Activated T-cell treated with anti-CD3 and anti-CD28 coated beads for 1 hour (primary cell): Measurements from ENCODE around the gene RGL3.
"Not testable (repeated sequence)": the region's sequence is repeated elsewhere in the genome, so short reads cannot be mapped to it uniquely, and the experiment has no call there.

ENCODE experiments used
- DNase-seq: peaks from one replicate; pipeline ENCODE4 v3.0.0-alpha.2; 2020; ENCODE audit warnings: low read depth

The RGL3 gene

DNA sequence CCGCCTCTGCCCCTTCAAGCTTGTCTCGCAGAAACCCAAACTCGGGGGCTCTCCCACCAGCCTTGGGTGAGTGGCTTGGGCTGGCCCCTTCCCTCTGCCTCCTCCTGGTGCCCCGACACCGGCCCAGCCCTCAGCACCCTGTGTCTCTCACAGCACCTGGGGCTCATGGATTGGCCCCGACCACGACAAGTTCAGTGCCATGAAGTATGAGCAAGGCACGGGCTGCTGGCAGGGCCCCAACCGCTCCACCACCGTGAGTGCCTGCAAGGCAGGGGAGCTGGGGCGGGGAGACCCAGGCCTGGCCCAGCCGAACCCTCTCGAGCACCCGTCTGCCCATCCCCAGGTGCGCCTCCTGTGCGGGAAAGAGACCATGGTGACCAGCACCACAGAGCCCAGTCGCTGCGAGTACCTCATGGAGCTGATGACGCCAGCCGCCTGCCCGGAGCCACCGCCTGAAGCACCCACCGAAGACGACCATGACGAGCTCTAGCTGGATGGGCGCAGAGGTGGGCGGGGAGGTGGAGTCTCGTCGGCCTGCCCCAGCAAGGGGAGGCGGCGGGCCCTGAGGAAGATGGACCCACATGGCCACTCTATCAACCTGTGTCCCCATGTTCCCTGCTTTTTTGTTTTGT is 29.9 kb upstream of the RGL3 start:
- no peak for DNase-seq

DNA sequence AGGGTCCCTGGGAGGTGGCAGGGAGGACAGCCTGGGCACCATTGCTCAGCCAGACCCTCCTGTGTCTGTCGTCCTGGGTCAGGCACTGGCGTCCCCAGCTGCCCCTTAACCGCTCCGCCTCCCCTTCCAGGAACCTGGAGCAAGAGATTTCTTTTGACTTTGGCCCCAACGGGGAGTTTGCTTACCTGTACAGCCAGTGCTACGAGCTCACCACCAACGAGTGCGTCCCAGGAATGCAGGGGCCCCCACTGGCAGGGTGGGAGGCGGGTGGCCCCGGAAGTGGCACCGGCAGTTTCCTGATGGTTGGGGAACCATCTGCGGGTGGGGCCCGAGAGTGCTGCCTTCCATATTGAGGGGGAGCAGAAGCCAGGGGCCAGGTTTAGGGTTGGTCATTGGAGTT is 29.3 kb upstream of the RGL3 start:
- DNase-seq, result no peak

DNA sequence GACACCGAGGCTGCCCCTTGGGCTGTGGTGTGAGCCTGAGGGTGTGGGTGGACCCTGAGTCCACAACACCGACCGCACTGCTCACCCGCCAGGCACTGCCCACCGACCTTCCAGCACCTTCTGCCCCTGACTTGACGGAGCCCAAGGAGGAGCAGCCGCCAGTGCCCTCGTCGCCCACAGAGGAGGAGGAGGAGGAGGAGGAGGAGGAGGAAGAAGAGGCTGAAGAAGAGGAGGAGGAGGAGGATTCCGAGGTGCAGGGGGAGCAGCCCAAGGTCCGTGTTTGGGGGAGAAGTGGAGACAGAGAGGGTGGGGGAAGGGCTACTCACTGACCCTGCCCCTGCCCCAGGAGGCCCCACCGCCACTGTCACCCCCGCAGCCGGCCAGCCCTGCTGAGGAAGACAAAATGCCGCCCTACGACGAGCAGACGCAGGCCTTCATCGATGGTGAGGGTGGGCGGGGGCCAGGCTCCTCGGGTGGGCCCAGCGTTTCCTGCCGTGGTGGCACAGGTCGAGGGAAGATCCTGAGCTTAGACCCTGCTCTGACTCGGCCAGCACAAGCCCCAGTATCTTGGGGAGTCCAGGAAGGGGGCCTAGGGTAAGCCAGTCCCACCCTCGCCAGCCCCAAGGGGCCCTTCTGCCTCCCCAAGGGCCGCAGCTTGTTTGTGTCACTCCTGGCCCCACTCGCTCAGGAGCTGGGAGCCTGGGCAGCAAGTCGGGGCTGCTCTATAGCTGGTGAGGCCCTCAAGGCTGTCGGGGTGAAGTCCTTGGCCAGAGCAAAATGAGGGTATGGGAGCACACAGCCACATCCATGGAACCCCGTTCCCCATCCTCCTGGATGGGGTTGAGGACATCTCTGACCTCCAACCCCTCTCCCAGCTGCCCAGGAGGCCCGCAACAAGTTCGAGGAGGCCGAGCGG is 28.5 kb upstream of the RGL3 start:
- no peak for DNase-seq

DNA sequence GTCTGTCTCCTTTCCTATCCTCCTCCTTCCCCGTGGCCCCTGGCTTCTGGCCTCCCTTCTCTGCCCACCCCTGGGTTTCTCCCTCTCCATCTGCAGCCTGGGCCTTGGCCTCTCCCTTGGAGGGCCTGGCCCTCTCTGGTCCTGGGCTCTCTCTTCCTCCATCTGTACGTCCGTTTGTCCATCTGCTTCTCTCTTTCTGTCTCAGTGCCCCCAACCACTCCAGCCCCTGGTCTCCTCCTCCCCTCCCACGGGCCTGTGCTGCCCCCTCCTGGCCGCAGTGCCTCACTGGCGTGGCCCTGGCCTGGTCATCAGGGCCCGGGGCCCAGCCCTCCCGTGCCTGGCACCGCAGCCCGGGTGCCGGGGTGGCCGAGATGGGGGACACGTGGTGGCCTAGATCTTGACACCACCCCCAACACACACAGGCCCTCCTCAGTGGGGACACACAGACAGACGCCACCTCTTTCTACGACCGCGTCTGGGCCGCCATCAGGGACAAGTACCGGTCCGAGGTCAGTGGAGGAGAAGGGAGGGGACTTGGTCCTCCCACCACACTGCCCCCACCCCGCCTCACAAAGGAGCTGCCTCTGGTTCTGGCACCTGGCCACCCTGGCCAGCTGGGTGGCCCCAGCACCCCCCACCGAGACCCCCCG is 27.7 kb upstream of the RGL3 start:
- DNase-seq, result peak; percentile 54

DNA sequence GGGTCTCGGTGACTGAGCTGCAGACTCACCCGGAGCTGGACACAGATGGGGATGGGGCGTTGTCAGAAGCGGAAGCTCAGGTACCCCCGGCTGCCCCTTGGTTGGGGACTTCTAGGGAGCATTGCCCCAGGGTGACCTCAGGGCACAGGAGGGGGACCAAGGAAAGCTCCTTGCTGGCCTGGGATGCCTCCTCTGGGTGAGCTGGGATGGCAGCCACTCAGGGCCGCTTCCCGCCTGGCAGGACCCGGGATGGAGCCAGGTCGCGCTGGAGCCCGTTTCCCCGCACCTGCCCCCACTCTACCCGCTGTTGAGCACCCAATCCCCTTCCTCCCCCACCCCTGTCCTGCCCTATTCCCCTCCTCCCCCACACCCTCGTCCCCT is 27.1 kb upstream of the RGL3 start:
- DNase-seq, result no peak

DNA sequence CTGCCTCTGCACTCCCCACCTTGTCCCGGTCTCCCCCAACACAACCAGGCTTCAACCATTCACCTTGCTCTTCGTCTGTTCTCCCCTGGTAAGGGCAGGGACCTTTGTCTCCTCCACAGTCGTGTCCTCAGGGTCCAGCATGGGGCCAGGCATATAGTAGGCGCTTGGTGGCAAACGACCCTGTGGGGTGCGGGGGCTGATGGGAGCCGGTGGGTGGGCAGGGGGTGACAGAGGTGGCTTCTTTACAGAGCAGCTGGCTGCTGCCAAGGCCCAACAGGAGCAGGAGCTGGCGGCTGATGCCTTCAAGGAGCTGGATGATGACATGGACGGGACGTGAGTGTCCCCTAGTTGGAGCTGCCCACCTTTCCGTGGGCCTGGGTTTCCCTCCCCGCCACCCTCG is 26.0 kb upstream of the RGL3 start:
- DNase-seq, result no peak

DNA sequence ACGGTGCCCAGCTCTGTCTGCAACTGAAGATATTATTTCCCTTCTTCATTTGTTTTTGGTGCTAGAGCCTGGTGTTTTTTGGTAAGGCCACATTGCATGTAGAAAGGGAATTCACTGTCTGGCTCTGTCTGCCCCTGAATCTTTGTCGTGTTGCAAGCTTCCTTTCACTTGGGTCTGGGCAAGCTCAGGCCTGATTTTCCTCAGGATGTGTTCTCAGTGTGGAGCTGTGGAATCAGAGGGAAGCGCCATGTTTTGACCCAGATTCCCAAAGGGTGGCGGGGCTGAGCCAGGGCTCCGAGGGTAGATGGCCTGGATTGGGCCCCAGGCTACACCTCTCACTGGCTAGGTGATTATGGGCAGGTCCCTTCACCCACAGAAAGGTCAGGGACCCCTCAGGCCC is 24.9 kb upstream of the RGL3 start:
- DNase-seq, result no peak

DNA sequence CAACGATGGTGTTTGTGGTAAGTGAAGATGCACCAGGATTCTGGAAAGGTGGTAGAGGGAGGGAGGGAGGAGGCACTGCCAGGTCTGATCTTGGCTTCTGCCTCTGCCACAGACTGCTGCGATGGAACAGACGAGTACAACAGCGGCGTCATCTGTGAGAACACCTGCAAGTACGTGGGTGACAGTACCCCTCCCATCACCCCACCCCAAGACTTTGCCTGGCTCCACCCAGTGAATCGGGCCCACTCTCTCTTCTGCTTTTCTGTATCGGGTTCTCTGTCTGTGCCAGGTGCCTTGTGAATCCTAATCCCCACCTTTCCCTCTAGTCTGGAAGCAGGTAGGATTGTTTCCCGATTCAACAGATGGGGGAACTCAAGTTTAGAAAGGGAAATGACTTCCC is 18.8 kb upstream of the RGL3 start:
- DNase-seq, result no peak

DNA sequence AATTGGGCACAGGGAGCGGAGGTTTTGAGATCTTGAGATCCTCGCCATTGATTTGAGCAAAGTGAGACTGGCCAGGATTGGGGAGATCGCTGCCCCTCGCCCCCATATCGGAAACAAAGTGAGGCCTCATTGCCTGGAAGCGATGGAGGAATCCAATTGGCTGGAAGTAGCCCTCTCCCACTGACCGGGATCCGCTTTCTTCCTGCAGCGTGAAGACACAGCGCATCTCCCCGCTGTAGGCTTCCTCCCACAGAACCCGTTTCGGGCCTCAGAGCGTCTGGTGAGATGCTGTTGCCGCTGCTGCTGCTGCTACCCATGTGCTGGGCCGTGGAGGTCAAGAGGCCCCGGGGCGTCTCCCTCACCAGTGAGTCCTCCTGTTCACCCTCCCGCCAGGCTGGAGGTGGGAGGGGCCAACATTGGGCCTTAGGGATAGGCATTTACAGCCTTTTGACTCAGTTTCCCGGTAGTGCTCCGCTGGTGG is 16.8 kb upstream of the RGL3 start:
- DNase-seq, result no peak

DNA sequence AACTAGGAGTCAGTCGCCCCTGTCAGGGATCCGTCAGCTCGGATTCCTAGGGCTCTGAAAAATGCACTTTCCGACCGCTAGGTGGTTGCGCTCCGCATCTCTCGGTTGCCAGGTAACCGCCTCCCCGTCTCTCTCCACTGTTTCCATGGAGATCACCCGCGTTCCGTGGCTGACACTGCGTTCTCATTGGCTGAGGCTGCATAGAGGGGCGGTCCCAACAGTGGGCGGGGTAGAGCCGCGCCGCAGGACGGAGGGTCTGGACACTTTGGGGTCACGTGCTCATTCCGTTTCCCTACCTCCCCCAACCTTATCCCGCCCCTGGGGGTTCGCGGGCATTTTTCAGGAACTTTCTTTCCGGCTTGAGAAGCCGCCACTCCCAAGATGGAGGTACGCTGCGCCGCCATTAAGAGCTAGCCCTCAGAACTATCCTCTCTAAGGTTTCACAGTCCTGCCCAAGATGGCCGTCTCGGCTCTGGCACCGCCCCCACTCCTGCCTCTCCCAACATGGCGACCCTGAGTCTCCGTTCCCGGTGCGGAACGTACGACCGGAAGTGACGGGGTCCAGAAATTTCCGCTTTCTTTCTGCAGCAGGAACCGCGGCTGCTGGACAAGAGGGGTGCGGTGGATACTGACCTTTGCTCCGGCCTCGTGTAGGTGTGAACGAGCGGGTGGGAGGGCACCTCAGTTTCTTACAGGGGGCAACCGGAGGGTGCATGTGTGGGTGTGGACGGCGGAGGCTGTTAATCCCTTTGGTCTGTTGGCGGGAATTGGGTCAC is 16.1 kb upstream of the RGL3 start, which contains the start of the genes ODAD3 and PRKCSH:
Gene ODAD3 (minus strand): TSS at position 65 of the 776 bp plus-strand sequence. CDS start 105 bp downstream, outside the sequence.
Gene PRKCSH (plus strand): TSS at position 579 of the 776 bp plus-strand sequence. CDS start 483 bp downstream, outside the sequence.
- peak; percentile 95 for DNase-seq

DNA sequence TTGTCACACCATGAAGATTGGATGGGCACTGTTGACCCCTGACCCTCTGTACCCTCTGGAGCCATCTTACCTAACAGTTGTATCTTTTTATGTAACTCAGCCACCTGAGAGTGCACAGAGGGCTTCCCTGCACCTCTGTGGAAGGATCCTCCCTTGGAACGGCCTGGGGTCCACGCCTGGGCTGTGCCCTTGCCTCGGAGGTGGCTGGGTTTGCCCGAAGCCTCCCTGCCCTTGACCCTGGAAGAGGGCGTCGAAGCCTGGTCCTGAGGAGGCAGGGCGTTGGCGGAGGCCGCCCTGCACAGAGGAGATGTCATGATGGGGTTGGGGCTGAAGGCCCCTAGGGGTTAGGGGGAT is 15.6 kb upstream of the RGL3 start:
- no peak for DNase-seq

DNA sequence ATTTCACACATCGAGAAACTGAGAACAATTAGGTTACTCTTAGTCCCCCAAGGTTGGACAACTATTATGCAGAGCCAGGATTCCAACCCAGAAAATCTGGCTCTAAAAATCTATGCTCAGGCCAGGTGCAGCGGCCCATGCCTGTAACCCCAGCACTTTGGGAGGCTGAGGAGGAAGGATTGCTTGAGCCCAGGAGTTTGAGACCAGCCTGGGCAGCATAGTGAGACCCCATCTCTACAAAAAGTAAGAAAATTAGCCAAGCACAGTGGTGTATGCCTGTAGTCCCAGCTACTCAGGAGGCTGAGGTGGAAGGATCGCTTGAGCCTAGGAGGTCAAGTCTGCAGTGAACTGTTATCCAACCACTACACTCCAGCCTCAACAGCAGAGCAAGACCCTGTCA is 14.4 kb upstream of the RGL3 start:
- DNase-seq, result not testable (repeated sequence)

DNA sequence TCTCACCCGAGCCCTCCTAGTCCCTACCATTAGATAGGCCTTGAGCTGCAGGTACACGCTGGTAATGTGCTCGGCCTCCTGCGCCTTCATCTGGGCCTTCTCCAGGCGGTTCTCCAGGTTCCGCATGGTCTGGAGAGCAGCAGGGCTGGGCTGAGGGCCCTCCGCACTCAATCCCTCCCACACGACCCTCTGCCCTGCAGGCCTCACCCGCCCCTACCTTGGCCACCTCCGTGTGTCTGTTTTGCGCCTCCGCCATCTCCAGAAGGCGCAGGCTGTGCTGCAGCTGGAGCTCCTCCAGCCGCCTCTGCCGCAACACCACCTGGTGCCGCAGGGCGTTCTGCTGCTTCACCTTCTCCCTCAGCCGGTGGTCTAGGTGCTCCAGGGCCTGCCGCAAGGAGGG is 7.5 kb upstream of the RGL3 start:
- DNase-seq, result no peak

DNA sequence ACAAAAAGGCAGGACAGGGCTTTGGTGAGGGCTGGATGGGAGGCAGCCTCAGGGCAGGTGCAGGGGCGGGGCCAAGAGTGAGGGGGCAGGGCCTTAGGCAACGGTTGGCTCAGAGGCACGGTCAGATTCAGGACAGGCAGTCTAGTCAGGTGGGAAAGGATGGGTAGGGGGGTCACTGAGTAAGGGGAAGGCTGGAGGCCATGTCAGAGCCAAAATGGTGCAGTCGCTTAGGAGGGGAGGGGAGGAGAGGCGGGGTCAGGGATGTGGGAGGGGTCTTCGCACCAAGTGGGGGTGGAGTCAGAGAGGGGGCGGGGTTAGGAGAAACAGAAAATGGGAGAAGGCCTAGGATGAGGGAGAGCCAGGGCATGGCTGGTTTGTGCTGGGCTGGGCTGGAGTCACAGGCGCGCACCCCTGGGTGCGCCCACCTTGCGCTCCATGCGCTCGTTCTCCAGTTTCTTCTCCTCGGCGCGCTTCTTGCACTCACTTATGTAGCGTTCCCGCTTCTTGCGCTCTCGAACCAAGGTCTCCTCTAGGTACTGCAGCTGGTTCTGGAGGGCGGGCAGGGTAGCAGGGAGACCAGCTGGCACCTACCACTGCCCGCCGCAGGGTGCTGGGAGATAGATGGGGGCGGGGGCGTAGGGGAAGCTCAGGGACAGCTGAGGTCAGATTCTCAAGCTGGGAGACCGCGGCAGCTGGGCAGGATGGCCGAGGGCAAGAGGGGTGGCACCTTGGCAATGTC is 6.8 kb upstream of the RGL3 start:
- no peak for DNase-seq

DNA sequence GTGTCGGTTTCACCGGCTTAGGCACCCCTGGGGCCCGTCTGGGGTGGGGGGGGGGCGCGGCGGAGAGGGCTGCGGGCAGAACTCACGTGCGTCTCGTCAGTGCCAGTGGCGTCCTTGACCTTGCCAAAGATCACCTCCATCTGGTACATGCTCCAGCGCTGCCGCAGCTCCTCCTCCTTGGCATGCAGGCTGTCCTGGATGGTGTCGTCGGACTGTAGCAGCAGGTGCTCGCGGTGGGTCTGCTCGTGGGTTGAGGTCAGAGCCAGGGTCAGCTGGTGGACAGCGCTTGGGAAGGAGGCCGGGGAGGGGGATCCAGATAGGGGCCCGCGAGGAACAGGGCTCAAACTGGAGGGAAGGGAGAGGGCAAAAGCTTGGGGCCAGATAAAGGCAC is 4.7 kb upstream of the RGL3 start:
- DNase-seq, result no peak

DNA sequence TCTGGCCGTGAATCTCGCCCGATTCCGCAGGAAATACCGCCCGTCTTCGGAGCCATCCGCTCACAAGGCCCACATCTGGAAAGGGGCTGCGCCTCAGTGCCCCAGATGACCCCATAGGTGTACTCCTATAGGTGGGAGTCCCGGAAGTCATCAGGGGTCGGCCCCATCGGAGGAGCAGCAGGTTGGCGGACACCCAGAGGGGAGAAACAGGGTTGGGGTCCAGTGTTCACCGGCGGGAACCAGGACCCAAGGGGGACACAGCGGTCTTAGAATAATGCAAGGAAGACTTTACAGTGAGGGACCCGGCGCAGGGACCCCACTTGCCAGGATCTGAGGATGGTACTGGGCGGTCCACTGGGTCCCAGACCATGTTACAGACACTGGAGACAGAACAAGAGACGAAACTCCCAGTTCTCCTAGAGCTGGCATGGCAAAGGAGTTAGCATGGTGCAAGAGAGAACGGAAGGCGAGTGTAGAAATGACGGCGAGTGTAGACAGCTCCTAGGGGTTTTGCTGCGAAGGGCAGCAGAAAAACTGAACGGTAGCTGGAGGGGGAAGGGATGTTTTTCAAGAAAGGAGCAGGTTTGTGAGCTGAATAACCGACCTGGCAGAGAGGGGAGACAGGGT is 4.2 kb upstream of the RGL3 start:
- no peak for DNase-seq

DNA sequence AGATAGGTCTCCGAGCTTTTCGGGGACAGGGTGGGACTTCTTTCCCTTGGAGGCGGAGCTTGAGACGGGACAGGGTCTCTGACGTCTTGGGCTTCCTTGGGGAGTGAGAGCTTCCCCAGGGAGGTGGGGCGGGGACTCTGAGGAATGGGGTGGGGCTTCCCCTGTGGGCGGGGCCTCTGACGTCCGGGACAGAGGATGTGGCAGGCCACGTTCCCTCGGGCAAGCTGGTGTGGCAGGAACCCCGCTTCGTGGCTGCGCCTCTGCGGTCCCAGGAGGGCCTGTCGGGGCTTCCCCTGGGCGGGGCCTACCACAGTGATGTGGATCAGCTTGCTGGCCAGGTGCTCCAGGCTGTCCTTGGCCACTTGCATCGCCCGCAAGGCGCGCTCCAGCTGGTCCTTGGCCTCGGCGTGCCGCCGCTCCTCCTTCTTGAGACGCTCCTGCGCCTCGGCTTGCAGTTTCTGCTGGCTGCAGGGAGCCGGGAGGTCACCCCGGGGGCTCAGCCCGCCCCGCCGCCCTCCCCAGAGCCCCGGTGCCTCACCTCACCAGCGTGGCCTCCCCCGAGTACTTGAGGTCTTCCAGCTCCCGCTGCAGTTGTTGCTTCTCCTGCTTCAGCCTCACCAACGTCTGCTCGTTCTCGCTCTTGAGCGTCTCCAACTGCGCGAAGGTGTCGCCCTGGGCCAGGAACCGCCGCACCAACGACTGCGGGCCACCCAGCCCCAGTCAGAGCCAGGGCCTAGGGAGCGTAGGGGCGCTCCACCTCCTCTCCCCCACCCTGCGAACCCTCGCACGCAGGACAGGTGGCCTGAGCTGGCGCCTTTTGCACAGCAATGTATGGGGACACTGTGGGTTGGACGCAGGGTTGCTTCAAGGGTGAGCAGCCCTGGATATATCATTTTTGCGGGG is 3.3 kb upstream of the RGL3 start:
- DNase-seq, result peak; percentile 30

DNA sequence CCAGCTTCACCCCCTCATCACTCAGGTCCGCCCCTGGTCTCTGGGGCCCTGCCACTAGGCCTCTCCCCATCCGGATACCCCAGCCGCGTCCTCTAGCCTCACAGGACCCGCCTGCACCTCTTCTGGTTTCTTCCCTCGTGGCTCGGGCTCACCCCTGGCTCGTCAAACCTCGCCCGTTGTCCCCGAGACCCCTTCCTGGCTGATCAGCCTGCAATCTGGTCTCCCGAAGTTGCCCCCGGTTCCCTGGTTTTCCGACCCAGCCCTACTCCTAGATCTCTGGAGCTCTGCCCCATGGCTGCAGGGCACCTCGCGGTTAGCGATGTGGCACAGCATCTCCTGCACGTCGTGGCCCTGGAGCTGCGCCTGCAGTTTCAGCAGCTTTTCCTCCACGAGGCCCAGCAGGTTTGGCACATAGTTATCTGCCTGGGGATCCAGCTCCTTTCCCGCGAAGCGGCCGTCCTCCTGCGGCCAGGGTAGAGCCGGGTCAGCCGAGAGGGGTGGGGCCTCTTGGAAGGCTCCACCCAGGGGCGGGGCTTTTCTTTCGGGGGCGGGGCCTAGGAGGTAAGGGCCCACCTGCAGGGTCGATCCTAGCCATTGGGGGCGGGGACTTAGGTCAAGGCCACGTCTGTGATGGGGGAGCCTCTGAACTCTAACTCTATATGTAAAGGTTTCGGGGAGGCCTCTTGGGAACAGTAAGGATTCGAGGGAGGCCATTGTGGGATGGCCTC is 2.4 kb upstream of the RGL3 start:
- no peak for DNase-seq
